GM23248 (cell line): ENCODE results near the gene ADM2. TPM values are rescaled to one million over a fixed set of nuclear protein-coding genes. Genes with fewer than 3 reads are reported as not detected.

Source experiments
- DNase-seq: peaks from one replicate; pipeline ENCODE4 v3.0.0-alpha.2; 2015
- H2AFZ ChIP-seq: fragments of 200-600 bp; sonication (generic); 2 replicates; pipeline ENCODE4 v1.6.1; 2016; ENCODE audit warnings: antibody characterized with exemption
- H3F3A ChIP-seq: fragments of 200-600 bp; sonication (generic); 2 replicates; pipeline ENCODE4 v1.6.1; 2016; ENCODE audit warnings: mild to moderate bottlenecking, antibody characterized with exemption, mixed run types; ENCODE audit not compliant: insufficient read depth
- H3K27ac ChIP-seq: fragments of 200-600 bp; sonication (generic); 2 replicates; pipeline ENCODE4 v1.5.1; 2016; ENCODE audit warnings: mild to moderate bottlenecking
- H3K27me3 ChIP-seq: fragments of 200-600 bp; sonication (generic); replicated peaks from 2 replicates; pipeline ENCODE4 v1.6.1; 2016; ENCODE audit warnings: mild to moderate bottlenecking; ENCODE audit not compliant: insufficient read depth
- H3K36me3 ChIP-seq: fragments of 200-600 bp; sonication (generic); 2 replicates; pipeline ENCODE4 v1.6.1; 2016; ENCODE audit warnings: low read depth, mild to moderate bottlenecking
- H3K4me1 ChIP-seq: fragments of 200-600 bp; sonication (generic); 2 replicates; pipeline ENCODE4 v1.6.1; 2016; ENCODE audit warnings: mild to moderate bottlenecking; ENCODE audit not compliant: insufficient read depth
- H3K4me2 ChIP-seq: fragments of 200-600 bp; sonication (generic); one replicate; pipeline ENCODE4 v1.6.1; 2016; ENCODE audit warnings: mild to moderate bottlenecking; ENCODE audit not compliant: unreplicated experiment
- H3K4me3 ChIP-seq: fragments of 200-600 bp; sonication (generic); 2 replicates; pipeline ENCODE4 v1.5.1; 2016; ENCODE audit warnings: mild to moderate bottlenecking
- H3K79me2 ChIP-seq: fragments of 200-600 bp; sonication (generic); 2 replicates; pipeline ENCODE4 v1.6.1; 2016; ENCODE audit warnings: mild to moderate bottlenecking; ENCODE audit not compliant: insufficient read depth
- H3K9ac ChIP-seq: fragments of 200-600 bp; sonication (generic); 2 replicates; pipeline ENCODE4 v1.6.1; 2016; ENCODE audit warnings: mild to moderate bottlenecking
- H3K9me2 ChIP-seq: fragments of 200-600 bp; sonication (generic); 2 replicates; pipeline ENCODE4 v1.6.1; 2016; ENCODE audit warnings: mixed run types, mild to moderate bottlenecking, moderate library complexity; ENCODE audit not compliant: insufficient read depth
- H3K9me3 ChIP-seq: fragments of 200-600 bp; sonication (generic); one replicate; pipeline ENCODE4 v1.6.1; 2017; ENCODE audit warnings: low read depth
- H4K20me1 ChIP-seq: fragments of 200-600 bp; sonication (generic); 2 replicates; pipeline ENCODE4 v1.6.0; 2016; ENCODE audit not compliant: insufficient read depth
- EZH2 ChIP-seq: fragments of 200-600 bp; sonication (generic); IDR thresholded peaks from 2 replicates; pipeline ENCODE4 v1.6.1; 2018; ENCODE audit warnings: antibody characterized with exemption, mild to moderate bottlenecking; ENCODE audit not compliant: insufficient read depth, poor library complexity, severe bottlenecking
- EZH2phosphoT487 ChIP-seq: fragments of 200-600 bp; sonication (generic); IDR thresholded peaks from 2 replicates; pipeline ENCODE4 v1.6.1; 2018; ENCODE audit warnings: antibody characterized with exemption, moderate library complexity, mild to moderate bottlenecking, low read depth; ENCODE audit not compliant: insufficient read depth
- WGBS, 2 experiments: methylation state at CpG; one replicate each; pipeline ENCODE4 v1.1.6; 2015 to 2017; ENCODE audit warnings: low lambda C conversion rate in 2 of 2, low coverage in 1 of 2; ENCODE audit errors: missing lambda C conversion rate in 2 of 2; 5-methylcytosine and 5-hydroxymethylcytosine counted together
- in situ Hi-C: fragments of 300-500 bp; cut with MboI; formaldehyde crosslinking; loops from 2 replicates; pipeline ENCODE4 v1.15.0; 2020
- polyA plus RNA-seq: library from polyadenylated mRNA; unstranded; fragments of >200 nt; fragmentation: Nextera tagmentation; extraction: Ambion mirVana; gene quantifications from 2 replicates; pipeline ENCODE4 v1.2.1, GENCODE V29; 2016
- total RNA-seq: library from RNA; depleted of rRNA; stranded (reverse); fragments of >200 nt; shearing (Covaris generic); gene quantifications from 2 replicates; pipeline ENCODE4 v1.2.3, GENCODE V29; 2014

Gene ADM2
- total and polyA plus RNA-seq, 2 experiments from 2014 or later = 11.6 to 15.2 TPM

DNA sequence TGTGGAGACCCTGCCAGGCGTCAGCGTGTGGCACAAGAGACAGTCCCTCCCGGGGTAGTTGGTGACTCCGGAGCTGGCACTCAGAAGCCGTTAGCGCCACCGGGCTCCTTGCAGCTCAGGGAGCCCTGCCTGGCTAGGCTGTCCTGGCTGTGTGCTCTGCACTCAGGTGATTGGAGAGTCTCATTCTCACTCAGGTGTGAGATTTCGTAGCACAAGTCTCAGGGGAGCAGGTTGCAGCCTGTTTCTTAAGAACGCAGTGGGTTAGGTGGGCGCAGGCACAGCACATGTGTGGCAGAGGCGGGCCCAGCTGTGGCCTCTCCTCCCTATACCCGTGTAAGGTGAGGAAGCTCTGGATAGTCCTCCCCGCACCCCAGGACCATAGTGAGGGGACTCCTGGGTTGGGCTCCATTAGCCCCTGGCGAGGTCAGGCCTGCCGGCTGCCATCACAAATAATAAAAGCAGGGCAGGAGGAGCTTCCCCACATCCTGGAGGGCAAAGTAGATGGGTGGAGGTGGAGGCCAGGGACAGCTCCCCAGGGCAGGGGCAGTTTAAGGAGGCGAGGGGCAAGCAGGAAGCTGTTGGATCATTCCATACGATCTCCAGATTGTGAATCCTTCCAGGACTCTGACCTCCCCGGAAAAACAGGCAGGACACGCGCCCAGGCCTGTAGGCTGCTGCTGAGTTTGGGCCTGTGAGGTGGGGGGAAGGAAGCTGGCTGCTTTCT, 45.9 kb upstream of the ADM2 start:
- Histone ChIP-seq H2AFZ (no peak overlapping the region), H3F3A (no peaks in the 10 kb centered on the region), H3K27me3 (no peaks in the 10 kb centered on the region), H3K4me1 (no peaks in the 10 kb centered on the region), H3K4me2 (no peak overlapping the region), H4K20me1 (no peaks in the 10 kb centered on the region), H3K9me3 (no peaks in the 10 kb centered on the region), H3K4me3 (no peak overlapping the region), H3K36me3 (no peaks in the 10 kb centered on the region; the same call in 1 of the 2 replicates), H3K9me2 (no peaks in the 10 kb centered on the region), H3K79me2 (no peaks in the 10 kb centered on the region), H3K9ac (no peak overlapping the region), H3K27ac (no peak overlapping the region)
- TF ChIP-seq EZH2 (no peak), EZH2phosphoT487 (no peak)
- in situ Hi-C loops = no loop called here
- DNase-seq = no peak
- 97 to 98% methylated on average over 18 to 20 of the region's 20 CpGs for WGBS, 2 experiments

DNA sequence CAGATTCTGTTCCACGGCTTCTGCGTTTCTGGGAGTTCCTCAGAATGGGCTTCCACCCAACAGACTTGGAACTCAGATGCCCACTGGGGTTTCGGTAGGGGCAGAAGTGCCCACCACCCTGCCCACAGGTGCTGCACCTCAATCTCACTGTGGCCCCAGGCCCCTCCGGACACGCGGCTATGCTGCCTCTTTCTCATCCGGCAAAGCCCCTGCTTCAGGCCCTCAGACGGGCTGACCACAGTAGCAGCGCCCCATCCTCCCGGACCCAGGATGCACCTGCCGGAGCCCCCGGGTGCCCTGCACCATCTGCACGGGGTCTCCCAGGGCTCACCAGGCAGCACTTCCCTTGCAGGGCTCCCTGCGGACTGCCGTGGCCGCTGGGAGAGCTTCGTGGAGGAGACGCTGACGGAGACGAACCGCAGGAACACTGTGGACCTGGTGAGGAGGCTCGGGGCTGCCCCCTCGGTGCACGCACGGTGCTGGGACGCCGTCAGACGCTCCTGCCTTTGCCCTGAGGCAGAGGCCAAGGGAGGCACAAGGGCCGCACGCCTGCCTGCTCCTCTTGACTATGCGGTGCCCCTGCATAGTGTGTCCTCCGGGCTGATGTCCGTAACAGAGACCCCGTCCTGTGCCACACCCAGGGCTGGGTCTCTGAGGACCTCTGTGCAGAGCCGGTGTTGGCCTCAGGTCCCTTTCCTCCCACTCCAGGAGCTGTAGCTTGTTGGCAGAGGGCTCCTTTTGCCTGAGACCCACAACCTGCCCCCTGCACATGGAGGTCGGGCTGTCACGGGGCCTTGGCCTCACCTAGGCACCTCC, 45.1 kb upstream of the ADM2 start:
- H4K20me1 ChIP-seq = no peaks in the 10 kb centered on the region
- no peaks in the 10 kb centered on the region; the same call in 1 of the 2 replicates for H3K36me3 ChIP-seq
- no peak overlapping the region for H3K27ac ChIP-seq
- in situ Hi-C loops = no loop called here
- TF ChIP-seq EZH2 = no peak
- TF ChIP-seq EZH2phosphoT487 = no peak
- no peaks in the 10 kb centered on the region for H3K4me1 ChIP-seq
- no peaks in the 10 kb centered on the region for H3K9me3 ChIP-seq
- no peaks in the 10 kb centered on the region for H3K27me3 ChIP-seq
- no peaks in the 10 kb centered on the region for H3K9me2 ChIP-seq
- no peak overlapping the region for H3K4me3 ChIP-seq
- H3K9ac ChIP-seq = no peak overlapping the region
- H2AFZ ChIP-seq = no peak overlapping the region
- DNase-seq = no peak
- H3K79me2 ChIP-seq = no peaks in the 10 kb centered on the region
- no peak overlapping the region for H3K4me2 ChIP-seq
- WGBS, 2 experiments = 87 to 90% methylated on average over 34 to 37 of the region's 37 CpGs
- no peaks in the 10 kb centered on the region for H3F3A ChIP-seq

DNA sequence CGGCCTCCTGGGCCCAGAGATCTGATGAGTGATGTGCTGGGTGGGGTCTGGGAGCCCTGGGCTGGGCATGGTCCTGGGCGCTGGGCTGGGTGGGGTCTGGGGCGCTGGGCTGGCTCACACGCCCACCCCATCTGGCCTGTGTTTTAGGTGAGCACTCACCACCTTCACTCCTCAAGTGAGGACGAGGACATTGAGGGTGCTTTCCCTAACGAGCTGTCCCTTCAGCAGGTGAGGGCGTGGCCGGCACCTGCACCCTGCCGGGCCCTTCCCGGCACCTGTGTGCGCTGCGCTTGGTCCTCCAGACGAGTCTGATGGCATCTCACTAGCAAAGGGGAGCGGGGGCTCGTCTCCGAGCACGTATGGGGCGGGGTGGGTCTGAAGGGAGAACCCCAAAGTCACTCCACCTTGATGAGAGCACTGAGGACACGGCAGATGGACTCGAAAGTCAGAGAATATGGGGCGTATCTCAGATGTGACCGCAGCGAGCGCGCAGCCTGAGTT, 44.5 kb upstream of the ADM2 start:
- no peaks in the 10 kb centered on the region for H4K20me1 ChIP-seq
- WGBS, 2 experiments = 94% methylated on average over 25 of the region's 25 CpGs
- H3F3A ChIP-seq = no peaks in the 10 kb centered on the region
- no peak overlapping the region for H3K4me3 ChIP-seq
- H2AFZ ChIP-seq = no peak overlapping the region
- no peak for TF ChIP-seq EZH2
- TF ChIP-seq EZH2phosphoT487 = no peak
- in situ Hi-C loops = no loop called here
- H3K4me1 ChIP-seq = no peaks in the 10 kb centered on the region
- H3K4me2 ChIP-seq = no peak overlapping the region
- no peak for DNase-seq
- H3K9ac ChIP-seq = no peak overlapping the region
- no peaks in the 10 kb centered on the region for H3K9me2 ChIP-seq
- no peaks in the 10 kb centered on the region for H3K9me3 ChIP-seq
- H3K27me3 ChIP-seq = no peaks in the 10 kb centered on the region
- no peaks in the 10 kb centered on the region for H3K36me3 ChIP-seq
- no peaks in the 10 kb centered on the region for H3K79me2 ChIP-seq
- H3K27ac ChIP-seq = no peak overlapping the region

DNA sequence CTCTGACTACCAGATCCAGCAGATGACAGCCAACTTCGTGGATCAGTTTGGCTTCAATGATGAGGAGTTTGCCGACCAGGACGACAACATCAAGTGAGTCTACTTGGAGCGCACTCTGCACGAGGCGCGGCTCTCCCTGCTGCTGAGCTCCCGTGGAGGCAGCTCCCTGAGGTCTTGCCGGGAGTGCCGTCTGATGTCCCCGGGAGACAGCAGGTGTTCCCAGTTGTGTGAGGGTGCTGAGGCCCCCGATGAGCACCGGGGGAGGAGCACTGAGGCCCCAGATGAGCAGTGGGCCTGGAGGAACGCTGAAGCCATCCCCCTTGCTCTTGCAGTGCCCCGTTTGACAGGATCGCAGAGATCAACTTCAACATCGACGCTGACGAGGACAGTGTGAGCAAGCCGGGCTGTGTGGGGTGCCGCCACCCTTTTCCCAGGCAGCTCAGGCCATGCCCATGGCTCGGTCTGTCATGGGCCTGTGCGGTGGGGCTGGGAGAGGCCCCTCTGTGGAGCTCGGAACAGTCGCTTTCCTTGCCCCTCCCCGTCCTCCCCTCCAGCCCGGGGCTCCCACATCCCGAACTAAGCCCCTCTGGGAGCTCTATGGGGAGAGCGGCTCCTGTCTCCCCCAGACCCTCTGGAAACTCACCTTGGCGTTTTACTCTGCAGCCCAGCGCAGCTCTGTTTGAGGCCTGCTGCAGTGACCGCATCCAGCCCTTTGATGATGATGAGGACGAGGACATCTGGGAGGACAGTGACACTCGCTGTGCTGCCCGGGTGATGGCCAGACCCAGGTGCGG, 43.6 kb upstream of the ADM2 start:
- Histone ChIP-seq H3K9ac (no peak overlapping the region), H4K20me1 (no peaks in the 10 kb centered on the region), H2AFZ (no peak overlapping the region), H3K4me3 (no peak overlapping the region), H3K9me3 (no peaks in the 10 kb centered on the region), H3K27me3 (no peaks in the 10 kb centered on the region), H3K4me1 (no peaks in the 10 kb centered on the region), H3K27ac (no peak overlapping the region), H3K36me3 (no peaks in the 10 kb centered on the region), H3K9me2 (no peaks in the 10 kb centered on the region), H3K4me2 (no peak overlapping the region), H3K79me2 (no peaks in the 10 kb centered on the region), H3F3A (no peaks in the 10 kb centered on the region)
- 89% methylated on average over 31 to 35 of the region's 36 CpGs for WGBS, 2 experiments
- TF ChIP-seq EZH2phosphoT487 = no peak
- TF ChIP-seq EZH2 = no peak
- DNase-seq = no peak
- in situ Hi-C loops = no loop called here
